Fibroblast of lung (primary cell): ENCODE measurements around the gene IP6K3.

Source experiments
- EZH2 ChIP-seq: IDR thresholded peaks from 2 replicates; pipeline ENCODE4 v1.5.1; 2012; ENCODE audit warnings: low read length, control low read depth, mild to moderate bottlenecking; ENCODE audit errors: missing control alignments
- TF ChIP-seq, protein P1 (sequence below), 2 donors: IDR thresholded peaks in 1 of 2; conservative IDR thresholded peaks in 1 of 2; 1 replicate in 1 of 2; 2 replicates in 1 of 2; pipeline ENCODE4 v1.5.1; 2011 to 2012; ENCODE audit warnings: low read length in 2 of 2, control low read depth in 1 of 2, inconsistent platforms in 1 of 2, low read depth in 1 of 2, mild to moderate bottlenecking in 1 of 2

DNA sequence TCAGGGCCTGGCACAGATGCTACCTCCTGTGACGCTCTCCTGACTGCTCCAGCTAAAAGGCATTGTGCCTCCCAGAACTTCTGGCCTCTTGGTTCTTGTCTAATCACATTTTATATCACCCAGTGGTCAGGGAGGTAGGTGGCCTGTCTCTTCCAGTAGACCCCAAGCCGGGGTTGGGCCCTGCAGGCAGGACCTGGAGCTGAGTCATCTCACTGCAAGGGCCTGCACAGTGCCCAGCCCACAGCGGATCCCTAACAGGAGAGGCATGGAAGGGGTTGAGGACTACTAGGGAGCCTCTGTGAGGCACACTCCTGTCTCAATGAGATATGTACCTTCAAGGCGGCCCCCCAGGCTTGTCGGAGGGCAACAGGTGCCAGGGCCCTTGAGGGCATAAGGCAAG, 35.9 kb upstream of the IP6K3 start:
- TF ChIP-seq EZH2 = no peak
- TF ChIP-seq, protein P1, sequence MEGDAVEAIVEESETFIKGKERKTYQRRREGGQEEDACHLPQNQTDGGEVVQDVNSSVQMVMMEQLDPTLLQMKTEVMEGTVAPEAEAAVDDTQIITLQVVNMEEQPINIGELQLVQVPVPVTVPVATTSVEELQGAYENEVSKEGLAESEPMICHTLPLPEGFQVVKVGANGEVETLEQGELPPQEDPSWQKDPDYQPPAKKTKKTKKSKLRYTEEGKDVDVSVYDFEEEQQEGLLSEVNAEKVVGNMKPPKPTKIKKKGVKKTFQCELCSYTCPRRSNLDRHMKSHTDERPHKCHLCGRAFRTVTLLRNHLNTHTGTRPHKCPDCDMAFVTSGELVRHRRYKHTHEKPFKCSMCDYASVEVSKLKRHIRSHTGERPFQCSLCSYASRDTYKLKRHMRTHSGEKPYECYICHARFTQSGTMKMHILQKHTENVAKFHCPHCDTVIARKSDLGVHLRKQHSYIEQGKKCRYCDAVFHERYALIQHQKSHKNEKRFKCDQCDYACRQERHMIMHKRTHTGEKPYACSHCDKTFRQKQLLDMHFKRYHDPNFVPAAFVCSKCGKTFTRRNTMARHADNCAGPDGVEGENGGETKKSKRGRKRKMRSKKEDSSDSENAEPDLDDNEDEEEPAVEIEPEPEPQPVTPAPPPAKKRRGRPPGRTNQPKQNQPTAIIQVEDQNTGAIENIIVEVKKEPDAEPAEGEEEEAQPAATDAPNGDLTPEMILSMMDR (conservative IDR thresholded peaks at IDR 0.05 in 1 of 2, IDR thresholded peaks at IDR 0.05 in 1 of 2; ENCODE audit: low read depth in 1 of 2, low read length in 2 of 2) = no peak
